ENCODE measurements around the gene TMC7.

- TF ChIP-seq CTCF (IDR thresholded peaks at IDR 0.05; ENCODE audit: poor library complexity) (no peak), EZH2phosphoT487 (IDR thresholded peaks at IDR 0.05; ENCODE audit: low read depth, severe bottlenecking, unreplicated experiment) (no peak), EZH2 (IDR thresholded peaks at IDR 0.05; ENCODE audit: borderline replicate concordance) (no peak)
Observed at GRCh38 chr16:18937390-18937789, 46.3 kb upstream of the TMC7 start.

Measured in hepatocyte (in vitro differentiated cells).